K562 (cell line): ENCODE measurements around the gene AGO4. TPM values are rescaled to one million over a fixed set of nuclear protein-coding genes. Genes with fewer than 3 reads are reported as not detected.
A peak's percentile ranks its signal among the peaks of the same experiment; 100 is the strongest.

Experiments used
- ATF2 ChIP-seq: sonication (generic); formaldehyde crosslinking; IDR thresholded peaks from 2 replicates; pipeline ENCODE4 v1.8.1; 2022; ENCODE audit warnings: missing genetic modification reagents
- BDP1 ChIP-seq: IDR thresholded peaks from 3 replicates; pipeline ENCODE4 v1.6.1; 2011; ENCODE audit not compliant: insufficient read length, insufficient read depth
- CBX1 ChIP-seq: sonication (generic); IDR thresholded peaks from 2 replicates; pipeline ENCODE4 v1.6.1; 2016; ENCODE audit warnings: antibody characterized with exemption, low read depth, mild to moderate bottlenecking
- HDAC2 ChIP-seq: fragments of 450-650 bp; IDR thresholded peaks from 2 replicates; pipeline ENCODE4 v1.6.1; 2016; ENCODE audit warnings: mild to moderate bottlenecking
- NCOA6 ChIP-seq: fragments of 450-650 bp; IDR thresholded peaks from 2 replicates; pipeline ENCODE4 v1.6.1; 2017; ENCODE audit warnings: mild to moderate bottlenecking
- NFATC3 ChIP-seq: fragments of 450-650 bp; IDR thresholded peaks from 2 replicates; pipeline ENCODE4 v1.6.1; 2017; ENCODE audit warnings: mild to moderate bottlenecking
- NR2C2 ChIP-seq, 2 experiments: fragments of 200-800 bp in 1 of 2; sonication (Bioruptor generic) in 1 of 2; sonication (generic) in 1 of 2; formaldehyde crosslinking in 1 of 2; IDR thresholded peaks; 2 replicates each; pipeline versions ENCODE4 v1.6.1 to v1.8.0; 2016 to 2022; ENCODE audit warnings: mild to moderate bottlenecking in 1 of 2, missing compliant biosample characterization in 1 of 2, missing genetic modification characterization in 1 of 2, missing genetic modification reagents in 1 of 2
- PHB ChIP-seq: fragments of 250-450 bp; sonication (Bioruptor Pico); IDR thresholded peaks from 2 replicates; pipeline ENCODE4 v1.5.0; 2021
- RBM15 ChIP-seq: fragments of 200-400 bp; formaldehyde crosslinking; IDR thresholded peaks from 2 replicates; pipeline ENCODE4 v1.6.1; 2018; ENCODE audit warnings: mild to moderate bottlenecking, low read length, moderate library complexity; ENCODE audit not compliant: insufficient read depth
- RUNX1 ChIP-seq: sonication (generic); IDR thresholded peaks from 2 replicates; pipeline ENCODE4 v1.6.1; 2016; ENCODE audit warnings: antibody characterized with exemption, low read depth
- TAF7 ChIP-seq: fragments of 450-650 bp; IDR thresholded peaks from 2 replicates; pipeline ENCODE4 v1.6.1; 2016; ENCODE audit warnings: missing genetic modification characterization, missing compliant biosample characterization
- TCF3 ChIP-seq: sonication (generic); formaldehyde crosslinking; IDR thresholded peaks from 2 replicates; pipeline ENCODE4 v1.4.0; 2020; ENCODE audit warnings: mild to moderate bottlenecking, missing genetic modification reagents
- ZBTB40 ChIP-seq, 2 experiments: fragments of 450-650 bp in 1 of 2; sonication (generic) in 1 of 2; formaldehyde crosslinking in 1 of 2; IDR thresholded peaks; 2 replicates each; pipeline versions ENCODE4 v1.7.1 to v1.9.0; 2016 to 2022; ENCODE audit warnings: inconsistent platforms in 1 of 2, mild to moderate bottlenecking in 1 of 2, missing genetic modification reagents in 1 of 2
- ZNF146 ChIP-seq: IDR thresholded peaks from one replicate; pipeline ENCODE4 v1.6.1; 2018; ENCODE audit warnings: missing compliant biosample characterization; ENCODE audit not compliant: unreplicated experiment
- ZNF282 ChIP-seq: sonication (generic); formaldehyde crosslinking; IDR thresholded peaks from 2 replicates; pipeline ENCODE4 v1.8.1; 2023; ENCODE audit warnings: missing genetic modification reagents
- ZNF408 ChIP-seq: fragments of 250-450 bp; sonication (Bioruptor Pico); IDR thresholded peaks from 2 replicates; pipeline ENCODE4 v1.4.0; 2020; ENCODE audit warnings: low read depth, mild to moderate bottlenecking, moderate library complexity
- polyA plus RNA-seq, 8 experiments: library from polyadenylated mRNA; depleted of rRNA in 4 of 8; stranded (reverse) in 5 of 8; unstranded in 3 of 8; fragments of >200 nt; fragmentation: Nextera tagmentation in 2 of 8; fragmentation: Illumina TruSeq in 1 of 8; extraction: Ambion mirVana in 2 of 8; extraction: Trizol in 1 of 8; gene quantifications; 2 replicates each; pipeline versions ENCODE4 v1.2.1 to v1.2.3, GENCODE V29; 2011 to 2014; ENCODE audit warnings: inconsistent platforms in 1 of 8, missing spikeins in 1 of 8
- total RNA-seq, 7 experiments: library from RNA; depleted of rRNA in 6 of 7; stranded (reverse); fragments of >200 nt in 6 of 7; fragmentation: Illumina TruSeq in 2 of 7; extraction: Trizol in 2 of 7; gene quantifications; 2 replicates each; pipeline versions ENCODE4 v1.2.1 to v1.2.3, GENCODE V29; 2011 to 2021; ENCODE audit warnings: low replicate concordance in 1 of 7
- TF ChIP-seq, protein P1 (sequence below): sonication (generic); formaldehyde crosslinking; IDR thresholded peaks from 2 replicates; pipeline ENCODE4 v1.8.0; 2022; ENCODE audit warnings: missing genetic modification reagents, mild to moderate bottlenecking, borderline replicate concordance

Gene AGO4
- total and polyA plus RNA-seq, 9 of the 15 experiments (the other 6 are each of a cell fraction or from before 2014, with no cell fraction given): 1.3 to 10.5 (median 6.5) TPM

- TF ChIP-seq ZNF408: no peak
- no peak for TF ChIP-seq ATF2 (CRISPR knock-in tag)
- TF ChIP-seq PHB (CRISPR knock-in tag): no peak
- TF ChIP-seq CBX1: no peak
- 0 out of 2 replicates have a peak, but pooled peaks have one; percentile 47 for TF ChIP-seq NFATC3
- TF ChIP-seq NCOA6: no peak
- no peak for TF ChIP-seq ZNF146 (CRISPR knock-in tag)
- TF ChIP-seq, protein P1, sequence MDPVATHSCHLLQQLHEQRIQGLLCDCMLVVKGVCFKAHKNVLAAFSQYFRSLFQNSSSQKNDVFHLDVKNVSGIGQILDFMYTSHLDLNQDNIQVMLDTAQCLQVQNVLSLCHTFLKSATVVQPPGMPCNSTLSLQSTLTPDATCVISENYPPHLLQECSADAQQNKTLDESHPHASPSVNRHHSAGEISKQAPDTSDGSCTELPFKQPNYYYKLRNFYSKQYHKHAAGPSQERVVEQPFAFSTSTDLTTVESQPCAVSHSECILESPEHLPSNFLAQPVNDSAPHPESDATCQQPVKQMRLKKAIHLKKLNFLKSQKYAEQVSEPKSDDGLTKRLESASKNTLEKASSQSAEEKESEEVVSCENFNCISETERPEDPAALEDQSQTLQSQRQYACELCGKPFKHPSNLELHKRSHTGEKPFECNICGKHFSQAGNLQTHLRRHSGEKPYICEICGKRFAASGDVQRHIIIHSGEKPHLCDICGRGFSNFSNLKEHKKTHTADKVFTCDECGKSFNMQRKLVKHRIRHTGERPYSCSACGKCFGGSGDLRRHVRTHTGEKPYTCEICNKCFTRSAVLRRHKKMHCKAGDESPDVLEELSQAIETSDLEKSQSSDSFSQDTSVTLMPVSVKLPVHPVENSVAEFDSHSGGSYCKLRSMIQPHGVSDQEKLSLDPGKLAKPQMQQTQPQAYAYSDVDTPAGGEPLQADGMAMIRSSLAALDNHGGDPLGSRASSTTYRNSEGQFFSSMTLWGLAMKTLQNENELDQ (CRISPR knock-in tag): no peak
- no peak for TF ChIP-seq RUNX1
- no peak for TF ChIP-seq ZBTB40 (IDR thresholded peaks at IDR 0.05)
- TF ChIP-seq ZBTB40 (CRISPR knock-in tag; IDR thresholded peaks at IDR 0.05): no peak
- TF ChIP-seq NR2C2 (CRISPR knock-in tag; IDR thresholded peaks at IDR 0.05): no peak
- no peak for TF ChIP-seq NR2C2 (tag; IDR thresholded peaks at IDR 0.05)
- TF ChIP-seq RBM15: no peak
- no peak for TF ChIP-seq BDP1
- TF ChIP-seq HDAC2: no peak
- TF ChIP-seq TAF7 (tag): no peak
- no peak for TF ChIP-seq ZNF282 (CRISPR knock-in tag)
- peak; percentile 82 for TF ChIP-seq TCF3
These were observed 19.7 kb upstream of the AGO4 start (continued) for GRCh38 chr1:35788139-35788538.
